GM19467 (cell line): Measurements from ENCODE around the gene TIMM8A.

Source experiments
- ATAC-seq: cut with Tn5 transposase; IDR thresholded peaks from one replicate; pipeline ENCODE4 v1.9.1; 2021; ENCODE audit warnings: mild to moderate bottlenecking, moderate library complexity; ENCODE audit not compliant: unreplicated experiment

Gene TIMM8A, protein sequence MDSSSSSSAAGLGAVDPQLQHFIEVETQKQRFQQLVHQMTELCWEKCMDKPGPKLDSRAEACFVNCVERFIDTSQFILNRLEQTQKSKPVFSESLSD

DNA sequence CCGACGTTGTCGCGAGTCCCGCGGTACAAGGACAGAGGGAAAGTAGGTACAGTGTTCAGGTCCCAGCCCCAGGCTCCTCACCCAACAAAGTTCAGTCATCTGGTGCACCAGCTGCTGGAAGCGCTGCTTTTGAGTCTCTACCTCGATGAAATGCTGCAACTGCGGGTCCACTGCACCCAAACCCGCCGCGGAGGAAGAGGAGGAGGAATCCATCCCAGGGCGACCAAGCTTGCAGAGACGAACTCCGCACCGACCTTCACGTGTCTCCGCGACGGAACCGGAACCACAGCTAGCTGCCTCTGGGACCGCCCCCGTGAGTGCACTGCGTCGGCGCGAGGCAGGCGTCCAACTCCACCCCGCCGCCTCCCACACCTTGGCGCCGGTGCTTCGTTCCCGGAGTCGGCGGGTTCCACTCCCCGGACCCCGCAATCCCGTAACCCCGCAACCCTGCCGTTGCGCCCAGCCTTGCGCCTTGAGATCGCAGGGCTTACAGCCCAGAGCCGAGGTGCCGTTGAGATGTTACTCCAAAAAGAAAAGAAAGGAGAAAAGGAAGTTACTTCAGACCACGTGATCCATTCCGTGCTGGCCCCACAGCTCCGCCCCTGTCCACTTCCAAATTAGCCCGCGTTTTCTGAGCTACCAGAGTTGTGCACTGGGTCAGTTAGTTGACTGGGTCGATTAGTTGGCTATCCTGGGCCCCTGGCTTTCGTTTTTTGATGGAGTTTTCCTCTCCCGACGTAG lies at the start of gene TIMM8A:
Gene TIMM8A (minus strand): TSS at position 291 of the 741 bp plus-strand sequence. CDS start 78 bp downstream, at position 213.
- ATAC-seq = peak; percentile 97

DNA sequence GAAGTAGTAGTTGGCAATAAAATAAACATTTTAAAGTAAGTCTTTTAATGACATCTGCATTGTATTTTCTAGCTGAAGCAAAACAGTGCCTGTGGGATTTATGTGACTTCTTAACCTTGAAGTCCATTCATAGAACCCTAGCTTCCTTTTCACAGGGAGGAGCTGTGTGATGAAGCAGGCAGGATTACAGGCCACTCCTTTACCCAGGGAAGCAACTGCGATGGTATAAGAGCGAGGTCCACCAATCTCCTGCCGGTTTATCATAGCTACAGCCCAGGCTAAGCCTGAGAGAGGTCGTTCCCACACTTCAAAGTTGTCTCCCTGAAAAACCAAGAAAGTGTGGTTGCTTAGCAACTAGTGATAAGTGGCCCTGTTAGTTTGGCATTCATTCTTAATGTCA lies 49.2 kb upstream of the TIMM8A start:
- ATAC-seq = no peak

DNA sequence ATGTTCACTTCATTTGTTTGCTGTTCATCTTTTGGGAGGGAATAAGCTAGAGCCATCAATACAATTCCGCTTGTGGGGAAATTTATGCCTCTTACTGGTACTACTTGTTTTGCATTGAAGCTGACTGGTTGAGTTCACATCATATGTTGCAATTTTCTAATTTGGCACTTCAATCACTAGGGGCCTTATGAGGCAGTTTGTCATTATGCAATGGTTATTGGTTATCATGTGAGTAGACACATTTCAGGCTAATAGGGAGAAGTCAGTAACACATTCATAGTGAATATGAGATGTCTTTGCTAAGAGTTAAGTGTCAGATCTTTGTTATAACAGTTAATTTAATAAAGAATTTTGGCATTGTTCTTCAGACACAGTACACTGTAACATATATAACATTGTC lies 47.2 kb upstream of the TIMM8A start:
- no peak for ATAC-seq

DNA sequence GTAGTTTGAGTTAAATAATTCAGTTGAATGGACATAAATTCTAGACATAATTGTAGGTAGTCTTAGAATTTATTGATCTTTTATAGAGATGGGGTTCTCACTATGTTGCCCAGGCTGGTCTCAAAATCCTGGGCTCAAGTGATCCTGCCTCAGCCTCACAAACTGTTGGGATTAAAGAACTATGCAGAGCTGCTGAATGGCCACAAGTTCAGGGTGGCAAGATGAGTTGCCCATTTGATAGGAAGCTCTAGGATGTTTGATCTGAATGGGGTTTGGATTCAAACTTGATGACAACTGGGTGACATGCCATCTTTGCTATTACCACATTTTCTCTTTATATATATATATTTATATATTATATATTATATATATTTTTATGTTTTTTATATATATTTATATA lies 45.8 kb upstream of the TIMM8A start:
- ATAC-seq = no peak

DNA sequence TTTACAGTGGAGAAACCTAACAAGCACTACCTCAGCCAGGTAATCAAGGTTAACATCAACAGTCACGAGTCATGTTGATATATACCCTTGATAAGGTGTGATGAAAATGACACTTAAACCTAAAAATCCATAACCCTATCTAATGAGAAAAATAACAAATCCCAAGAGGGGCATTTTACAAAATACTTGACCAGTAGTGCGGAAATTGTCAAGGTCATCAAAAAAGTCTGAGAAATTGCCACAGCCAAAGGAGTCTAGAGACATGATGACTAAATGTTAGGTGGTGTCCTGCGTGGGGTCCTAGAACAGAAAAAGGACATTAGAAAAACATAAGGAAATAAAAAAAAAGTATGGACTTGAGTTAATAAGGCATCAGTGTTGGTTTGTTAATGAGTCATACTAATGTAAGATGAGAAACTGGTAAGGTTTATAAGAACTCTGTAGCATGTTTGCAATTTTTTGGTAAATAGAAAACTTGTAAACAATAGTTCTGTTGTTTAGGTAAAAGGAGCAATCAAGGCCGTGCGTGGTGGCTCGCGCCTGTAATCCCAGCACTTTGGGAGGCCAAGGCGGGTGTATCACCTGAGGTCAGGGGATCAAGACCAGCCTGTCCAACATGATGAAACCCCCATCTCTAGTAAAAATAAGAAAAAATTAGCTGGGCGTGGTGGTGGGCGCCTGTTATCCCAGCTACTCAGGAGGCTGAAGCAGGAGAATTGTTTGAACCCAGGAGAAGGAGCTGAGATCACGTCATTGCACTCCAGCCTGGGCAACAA lies 45.2 kb upstream of the TIMM8A start:
- no peak for ATAC-seq

DNA sequence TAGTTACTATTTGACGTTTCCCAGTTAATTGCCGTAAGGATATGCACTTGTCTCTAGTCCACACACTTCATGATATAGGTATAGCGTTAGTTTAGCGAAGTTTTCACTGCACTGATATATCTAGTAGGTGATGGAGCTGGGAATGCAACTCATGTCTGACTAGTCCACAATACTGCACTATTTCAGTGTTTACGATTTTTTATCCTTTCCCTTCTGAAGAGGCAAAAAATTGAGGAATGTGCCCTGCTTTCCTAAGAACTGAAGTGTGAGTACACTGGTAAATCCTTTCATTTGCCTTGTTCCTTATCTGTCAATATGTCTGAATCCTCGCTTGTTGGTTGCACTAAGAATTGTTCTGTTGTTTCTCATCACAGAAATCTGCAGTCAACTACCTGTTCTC lies 43.3 kb upstream of the TIMM8A start:
- no peak for ATAC-seq

DNA sequence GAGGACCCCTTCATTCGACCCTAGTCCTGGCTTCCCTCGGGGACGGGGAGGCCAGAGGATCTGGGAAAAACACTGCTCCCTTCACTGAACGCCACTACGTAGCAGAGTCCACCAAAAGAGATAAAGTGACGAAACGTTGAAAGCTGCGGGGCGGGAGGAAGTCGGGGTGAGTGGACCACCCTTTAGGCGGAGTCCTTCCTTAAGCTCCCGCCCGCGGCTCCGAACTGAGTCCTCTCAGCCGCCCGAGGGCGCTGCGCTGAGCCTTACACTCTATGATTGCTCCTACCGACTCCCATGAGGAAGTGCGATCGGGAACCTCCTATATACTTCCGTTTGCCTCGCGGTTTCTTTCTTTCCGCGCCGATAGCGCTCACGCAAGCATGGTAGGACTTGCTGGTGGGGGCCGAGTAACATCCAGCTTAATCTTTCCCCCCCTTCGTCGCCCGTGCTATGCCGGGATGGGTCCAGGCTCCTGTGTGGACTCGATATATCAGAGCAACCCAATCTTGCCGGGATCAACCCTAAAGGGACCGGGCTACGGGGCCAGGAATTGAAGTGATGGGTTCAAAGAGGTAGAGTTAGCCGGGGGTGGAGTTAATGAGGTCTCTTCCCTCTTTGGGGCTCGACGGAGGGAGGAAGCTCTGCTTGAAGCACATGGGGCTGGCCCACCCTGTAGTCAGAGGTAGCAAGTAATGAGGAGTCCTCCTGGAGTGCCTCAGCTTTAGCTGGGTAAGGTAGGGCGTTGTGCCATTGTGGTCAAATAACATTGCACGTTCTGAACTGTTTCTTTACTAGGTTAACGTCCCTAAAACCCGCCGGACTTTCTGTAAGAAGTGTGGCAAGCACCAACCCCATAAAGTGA lies 42.4 kb upstream of the TIMM8A start, which contains the start of gene RPL36A:
Gene RPL36A (plus strand): TSS at position 348 of the 862 bp plus-strand sequence. CDS start 33 bp downstream, at position 381.
- ATAC-seq = peak; percentile 80

DNA sequence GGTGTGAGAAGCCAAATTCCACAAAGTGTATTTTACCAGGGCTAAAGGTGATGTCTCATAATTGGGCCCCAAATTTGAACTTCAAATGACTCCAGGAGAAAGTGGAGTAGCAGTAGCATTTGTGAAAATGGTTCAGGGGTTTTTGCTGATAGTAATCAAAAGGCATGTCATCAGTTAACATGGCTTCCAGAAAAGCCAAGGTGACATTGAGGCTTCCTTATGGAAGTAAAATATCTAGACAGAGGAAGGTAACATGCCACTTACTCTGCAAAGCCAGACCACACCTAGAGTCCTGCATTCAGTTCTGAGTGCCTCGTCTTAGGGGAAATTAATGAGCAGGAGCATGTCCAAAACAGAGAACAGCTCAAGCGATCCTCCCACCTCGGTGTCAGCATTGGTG lies 40.1 kb upstream of the TIMM8A start:
- ATAC-seq = no peak

DNA sequence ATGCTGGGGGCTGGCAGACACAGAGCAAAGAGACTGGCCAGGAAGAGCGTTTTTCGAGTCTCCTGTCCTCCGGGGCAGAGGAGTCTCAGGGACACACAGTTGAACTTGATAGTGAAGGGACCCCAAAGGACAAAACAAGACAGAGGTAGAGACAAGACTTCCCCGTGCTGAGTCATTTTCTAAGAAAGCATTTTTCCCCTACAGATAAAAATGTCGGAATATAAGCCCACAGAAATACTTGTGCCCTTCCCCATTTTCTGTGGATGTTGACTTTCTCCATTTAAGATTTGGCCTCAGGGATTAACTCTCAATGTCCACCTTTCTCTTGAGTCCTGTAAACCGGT lies 38.0 kb upstream of the TIMM8A start:
- no peak for ATAC-seq

DNA sequence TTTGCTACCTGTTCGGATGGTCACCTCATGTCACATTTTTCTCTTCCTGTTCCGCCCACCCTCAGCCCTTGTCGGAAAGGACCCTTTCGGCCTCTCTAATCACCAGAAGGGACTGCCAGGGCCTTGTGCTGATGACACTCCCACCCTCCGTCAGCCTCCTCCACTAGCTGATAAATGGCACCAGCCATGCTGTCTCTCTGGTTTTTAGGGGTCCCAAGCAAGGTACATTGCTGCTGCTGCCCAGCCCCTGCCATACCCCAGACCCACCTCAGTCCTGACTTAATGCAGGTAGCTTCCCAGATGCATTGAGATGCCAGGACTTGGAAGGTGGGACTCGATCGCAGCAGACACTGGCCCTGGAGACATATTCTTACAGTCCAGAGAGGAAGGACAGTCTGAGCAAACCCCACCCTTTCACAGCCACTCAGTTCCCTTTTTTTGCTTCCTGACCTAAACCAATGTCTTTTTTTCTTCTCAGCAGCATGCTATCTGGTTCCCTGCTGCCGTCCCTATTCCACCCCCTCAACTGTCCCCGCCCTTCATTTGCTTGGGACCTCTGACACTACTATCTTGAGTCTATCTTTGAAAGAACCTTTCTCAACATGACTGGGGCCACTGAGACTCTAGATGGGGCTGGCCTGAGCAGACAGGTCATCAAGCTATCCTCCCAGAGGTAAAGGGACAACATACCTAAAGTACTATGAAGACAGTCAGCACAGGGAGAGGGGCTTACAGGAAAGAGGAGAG lies 37.4 kb upstream of the TIMM8A start, which contains the start of gene BTK:
Gene BTK (minus strand): TSS at position 397 of the 747 bp plus-strand sequence. CDS start 10,907 bp downstream, outside the sequence.
- ATAC-seq = peak; percentile 49

DNA sequence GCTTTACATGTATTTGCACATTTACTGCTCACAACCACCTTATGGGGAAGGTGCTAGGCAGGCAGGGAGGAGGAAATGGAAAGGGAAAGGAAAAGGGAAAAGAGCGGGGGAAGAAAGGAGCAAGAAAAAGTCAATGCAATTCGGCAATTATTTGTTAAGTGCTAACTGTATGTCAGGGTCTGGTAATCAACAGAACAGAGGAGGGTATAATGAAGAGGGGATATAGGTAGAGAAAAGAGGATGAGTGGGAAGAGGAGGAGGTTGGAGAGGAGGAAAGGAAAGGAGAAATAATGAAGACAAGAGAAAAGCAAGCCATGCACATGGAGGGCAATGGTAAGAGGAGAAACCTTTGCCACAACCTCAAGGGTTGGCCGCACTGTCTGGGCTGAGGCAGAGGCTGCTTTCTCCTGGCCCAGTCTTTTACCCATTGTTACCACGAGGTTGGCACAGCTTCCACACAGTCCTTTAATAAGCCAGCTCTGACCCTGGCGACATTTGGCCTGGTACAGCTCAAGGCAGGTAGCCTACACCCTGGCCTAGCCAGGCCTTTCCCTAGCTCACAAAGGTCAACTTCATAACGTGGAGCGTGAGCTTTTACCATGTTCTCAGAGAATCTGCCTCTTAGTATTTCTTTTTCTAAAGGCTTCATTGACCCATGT lies 36.6 kb upstream of the TIMM8A start:
- no peak for ATAC-seq

DNA sequence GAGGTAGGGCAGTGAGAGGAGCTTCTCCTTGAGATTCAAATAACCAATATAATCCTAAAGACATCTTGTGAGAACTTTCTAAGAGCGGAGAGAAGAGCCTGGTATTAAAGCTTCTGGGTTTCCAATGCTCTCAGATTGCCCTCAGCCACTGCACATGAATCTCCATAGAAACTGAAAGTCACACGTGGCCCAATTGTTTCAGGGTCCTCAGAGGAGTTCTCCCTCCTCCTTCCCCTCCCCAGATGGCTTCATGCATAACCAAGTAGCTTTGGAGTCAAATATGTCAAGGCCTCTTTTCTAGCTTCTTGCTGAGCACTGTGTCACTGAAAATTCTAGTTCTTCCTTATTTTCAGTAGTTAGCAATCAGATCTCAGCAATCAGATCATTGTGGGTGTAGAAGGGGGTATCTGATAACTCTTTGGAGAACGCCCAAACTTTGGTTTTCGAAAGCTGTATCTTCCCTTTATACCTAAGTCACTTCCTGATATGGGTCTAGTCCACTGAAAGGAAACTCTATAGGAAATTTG lies 35.2 kb upstream of the TIMM8A start:
- peak; percentile 69 for ATAC-seq

DNA sequence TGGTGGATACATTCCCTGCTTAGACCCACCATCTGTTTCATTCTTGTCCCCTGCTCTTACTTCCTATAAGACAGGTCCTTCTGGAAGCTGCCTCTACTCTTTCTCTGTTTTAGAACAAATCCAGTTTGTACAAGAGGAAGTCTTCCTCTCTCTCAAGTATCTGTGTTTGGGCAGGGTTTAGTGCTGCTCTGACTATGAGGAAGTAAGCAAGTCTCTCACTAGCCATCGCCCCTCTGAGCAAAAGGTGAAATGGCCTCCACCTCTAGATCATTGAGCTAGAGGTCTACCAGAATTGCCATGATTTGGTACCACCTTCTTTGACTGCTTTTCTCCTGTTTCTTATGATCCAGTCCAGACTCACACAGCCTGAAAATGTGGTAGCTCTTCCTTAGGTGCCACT lies 29.0 kb upstream of the TIMM8A start:
- no peak for ATAC-seq

DNA sequence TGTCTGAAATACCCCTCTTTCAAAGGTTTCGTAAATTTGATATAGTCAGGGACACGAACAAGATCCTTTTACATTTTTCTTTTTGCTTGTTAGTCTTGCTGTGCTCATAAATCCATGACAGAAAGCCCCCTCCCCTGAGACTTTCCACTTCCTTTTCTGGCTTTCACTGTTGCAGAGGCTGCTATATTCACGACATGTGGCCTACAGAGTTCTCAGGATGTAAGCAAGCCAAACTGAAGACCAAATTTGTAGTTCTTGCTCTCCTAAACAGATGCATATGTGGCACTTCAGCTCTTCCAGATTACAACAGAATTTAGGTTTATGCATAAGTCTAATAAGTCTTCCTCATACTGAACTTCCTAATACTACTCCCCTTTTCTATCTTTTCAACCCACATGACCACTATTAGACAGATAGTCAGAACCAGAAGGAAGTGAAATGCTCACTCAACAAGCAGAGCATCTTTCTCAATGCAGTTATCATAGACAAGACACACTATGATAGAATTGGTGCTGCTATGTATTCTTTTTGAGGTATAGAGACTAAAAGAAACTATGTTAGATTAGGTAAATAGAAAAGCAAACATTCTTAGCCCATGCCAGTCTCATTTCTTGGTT lies 22.5 kb upstream of the TIMM8A start:
- ATAC-seq = no peak

DNA sequence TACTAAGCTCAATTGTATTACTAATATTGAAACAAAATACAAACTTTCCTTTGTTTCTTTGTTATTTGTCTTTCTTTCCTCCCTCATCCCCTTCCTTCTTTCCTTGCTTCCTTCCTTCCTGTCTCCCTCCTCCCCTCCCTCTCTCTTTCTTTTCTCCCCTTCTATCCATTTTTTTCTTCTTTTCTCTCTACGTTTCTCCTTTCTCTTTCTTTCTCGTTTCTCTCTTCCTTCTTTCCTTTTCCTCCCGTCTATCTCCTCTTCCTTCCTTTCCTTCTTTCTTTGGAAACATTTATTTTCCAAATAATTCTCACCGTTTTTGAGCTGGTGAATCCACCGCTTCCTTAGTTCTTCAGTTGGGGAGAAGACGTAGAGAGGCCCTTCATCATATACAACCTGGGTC lies 21.1 kb upstream of the TIMM8A start:
- ATAC-seq = no peak

DNA sequence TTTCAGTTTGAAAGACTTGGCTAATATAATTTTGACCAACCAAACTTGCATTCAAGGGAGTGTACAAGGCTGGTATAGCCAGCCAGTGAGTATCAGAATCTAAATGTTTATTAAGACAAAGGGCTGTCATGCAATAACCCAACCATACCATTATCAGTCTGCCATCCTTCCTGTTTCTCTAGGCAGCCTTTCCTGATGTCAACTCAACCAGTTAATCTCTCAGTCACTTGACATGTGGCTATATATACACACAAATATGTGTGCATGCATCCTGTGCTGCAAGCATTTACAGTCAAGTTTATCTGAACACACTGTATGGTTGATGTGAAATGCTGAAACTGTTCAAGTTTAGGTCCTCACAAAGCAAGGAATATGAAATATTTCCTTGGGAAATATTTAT lies 20.3 kb upstream of the TIMM8A start:
- ATAC-seq = no peak

DNA sequence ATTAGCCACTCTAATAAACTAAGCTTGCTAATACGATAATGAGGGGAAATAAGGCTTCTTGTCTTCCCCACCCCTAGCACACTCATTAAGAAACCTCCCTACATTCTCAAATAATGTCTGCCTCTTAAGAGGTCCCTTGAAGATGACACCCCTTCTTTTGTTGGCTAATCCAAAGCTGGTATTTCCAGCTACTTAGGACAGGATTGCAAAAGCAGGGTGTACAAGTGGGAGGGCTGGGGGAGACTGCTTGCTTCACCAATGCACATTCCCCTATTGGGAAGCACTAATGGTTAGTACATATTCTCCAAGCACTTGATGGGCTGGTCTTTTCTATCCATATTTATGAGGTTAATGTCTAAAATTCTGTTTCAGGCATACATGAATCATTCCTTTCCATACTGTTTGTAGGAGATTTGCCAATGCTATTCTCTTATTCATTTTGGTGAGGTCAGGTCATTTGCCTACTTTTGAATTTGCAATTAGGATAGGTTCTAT lies 16.8 kb upstream of the TIMM8A start:
- ATAC-seq = no peak

DNA sequence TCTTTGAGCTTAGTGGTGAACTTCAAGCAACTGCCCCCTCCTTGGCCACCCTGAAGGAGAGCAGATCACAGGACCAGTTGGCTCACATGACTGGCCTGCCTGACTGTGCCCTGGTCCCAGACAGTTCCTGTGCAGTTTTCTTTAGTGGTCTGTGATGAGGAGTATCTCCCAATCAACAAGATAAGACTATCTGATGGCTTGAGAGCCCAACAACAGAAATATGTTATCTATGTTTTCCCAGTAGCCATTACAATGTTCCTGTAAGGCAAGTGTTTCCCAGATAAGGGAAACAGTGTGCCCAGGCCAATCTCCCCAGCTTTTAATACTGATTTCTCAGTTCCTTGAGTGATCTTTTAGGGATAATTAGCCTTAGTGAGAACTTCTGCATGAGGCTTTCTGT lies 14.2 kb upstream of the TIMM8A start:
- no peak for ATAC-seq

DNA sequence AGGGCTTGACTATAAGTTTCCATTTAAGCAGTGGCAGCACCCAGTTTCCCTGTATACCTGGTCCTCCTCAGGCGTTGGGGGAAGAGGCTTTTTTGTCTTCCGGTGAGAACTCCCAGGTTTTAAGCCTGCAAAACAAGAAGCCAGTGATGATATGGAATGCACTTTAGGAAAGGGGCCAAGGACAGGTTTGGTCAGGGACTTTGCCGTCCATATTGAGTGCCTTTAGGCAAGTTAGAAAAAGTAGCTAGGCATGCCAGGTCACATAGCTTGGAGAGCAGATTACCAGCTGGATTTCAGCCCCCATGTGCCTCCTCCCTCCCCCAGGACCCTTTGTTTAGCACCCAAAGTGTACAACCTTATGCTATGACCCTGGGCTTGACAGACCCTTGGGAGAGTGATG lies 13.6 kb upstream of the TIMM8A start:
- no peak for ATAC-seq
